ENCODE data around the gene GALNT11. TPM values are rescaled to one million over a fixed set of nuclear protein-coding genes. Genes with fewer than 3 reads are reported as not detected.
"Not testable (repeated sequence)": the region's sequence is repeated elsewhere in the genome, so short reads cannot be mapped to it uniquely, and the experiment has no call there.

GALNT11 gene
- total RNA-seq, 4 donors from 2014 or later, result 46.8 to 60.2 (median 51.8) TPM

DNA sequence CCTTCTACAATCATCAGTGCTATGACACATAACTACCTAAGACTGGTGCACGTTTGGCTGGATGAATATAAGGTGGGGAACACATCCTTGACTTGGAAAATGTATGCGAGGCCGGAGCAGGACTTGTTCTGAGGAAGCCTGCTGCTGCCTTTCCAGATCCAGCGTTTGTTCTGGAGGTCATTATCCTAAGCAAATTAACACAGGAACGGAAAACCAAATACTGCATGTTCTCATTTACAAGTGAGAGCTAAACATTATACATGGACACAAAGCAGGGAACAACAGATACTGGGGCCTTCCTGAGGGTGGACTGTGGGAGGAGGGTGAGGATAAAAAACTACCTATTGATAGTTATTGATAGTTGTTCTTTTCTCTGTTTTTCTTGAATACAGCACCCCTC, 10.8 kb upstream of the GALNT11 start:
- no peak for ATAC-seq
- Histone ChIP-seq H3K4me1 (no peaks in the 10 kb centered on the region), H3K27me3 (no peaks in the 10 kb centered on the region), H3K36me3 (no peaks in the 10 kb centered on the region), H3K9me3 (no peaks in the 10 kb centered on the region), H3K4me3 (no peak overlapping the region), H3K27ac (no peak overlapping the region)
- 67 to 72% methylated on average over 5 of the region's 5 CpGs for WGBS, 2 donors (ENCODE audit: low coverage in 1 of 2)
- TF ChIP-seq EP300 (IDR thresholded peaks at IDR 0.05), result no peak
- no peak for TF ChIP-seq POLR2A (IDR thresholded peaks at IDR 0.05)
- TF ChIP-seq CTCF (IDR thresholded peaks at IDR 0.05), result no peak
- TF ChIP-seq POLR2AphosphoS5 (IDR thresholded peaks at IDR 0.05), result no peak

GRCh38 chr7:152015600-152015999, 9.9 kb upstream of the GALNT11 start:
- Histone ChIP-seq H3K27ac (no peak overlapping the region), H3K27me3 (no peaks in the 10 kb centered on the region), H3K36me3 (no peaks in the 10 kb centered on the region), H3K4me3 (no peak overlapping the region), H3K4me1 (no peaks in the 10 kb centered on the region), H3K9me3 (no peaks in the 10 kb centered on the region)
- WGBS, 2 donors (ENCODE audit: low coverage in 1 of 2), result 89 to 90% methylated on average over 4 to 6 of the region's 7 CpGs
- TF ChIP-seq POLR2AphosphoS5 (IDR thresholded peaks at IDR 0.05), result no peak
- TF ChIP-seq POLR2A (IDR thresholded peaks at IDR 0.05), result no peak
- TF ChIP-seq EP300 (IDR thresholded peaks at IDR 0.05), result no peak
- no peak for TF ChIP-seq CTCF (IDR thresholded peaks at IDR 0.05)
- no peak for ATAC-seq

- no peak for ATAC-seq
- H3K4me1 ChIP-seq, result no peaks in the 10 kb centered on the region
- H3K36me3 ChIP-seq, result no peaks in the 10 kb centered on the region
- no peaks in the 10 kb centered on the region for H3K9me3 ChIP-seq
- TF ChIP-seq POLR2AphosphoS5 (IDR thresholded peaks at IDR 0.05) (no peak), EP300 (IDR thresholded peaks at IDR 0.05) (no peak), POLR2A (IDR thresholded peaks at IDR 0.05) (no peak), CTCF (IDR thresholded peaks at IDR 0.05) (no peak)
- H3K4me3 ChIP-seq, result no peak overlapping the region
- WGBS, 2 donors (ENCODE audit: low coverage in 1 of 2), result 92 to 94% methylated on average over 3 of the region's 3 CpGs
- H3K27ac ChIP-seq, result no peak overlapping the region
- no peaks in the 10 kb centered on the region for H3K27me3 ChIP-seq
These were observed 8.5 kb upstream of the GALNT11 start for GRCh38 chr7:152016947-152017346.

DNA sequence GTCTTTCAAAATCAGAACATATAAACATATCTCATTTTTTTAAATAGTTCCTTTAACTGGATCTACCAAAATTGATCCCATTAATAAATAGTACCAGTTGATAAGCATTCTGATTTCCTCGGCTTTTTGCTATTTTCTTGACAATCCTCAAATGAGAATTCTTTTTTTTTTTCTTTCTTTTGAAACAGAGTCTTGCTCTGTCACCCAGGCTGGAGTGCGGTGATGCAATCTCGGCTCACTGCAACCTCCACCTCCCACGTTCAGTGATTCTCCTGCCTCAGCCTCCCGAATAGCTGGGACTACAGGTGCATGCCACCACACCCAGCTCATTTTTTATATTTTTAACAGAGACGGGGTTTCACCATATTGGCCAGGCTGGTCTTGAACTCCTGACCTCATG, 7.8 kb upstream of the GALNT11 start:
- not testable (repeated sequence) for H3K4me1 ChIP-seq, H3K27me3 ChIP-seq, H3K27ac ChIP-seq, H3K9me3 ChIP-seq, ATAC-seq, H3K4me3 ChIP-seq, H3K36me3 ChIP-seq
- 85 to 100% methylated on average over 1 to 6 of the region's 6 CpGs for WGBS, 2 donors (ENCODE audit: low coverage in 1 of 2)

DNA sequence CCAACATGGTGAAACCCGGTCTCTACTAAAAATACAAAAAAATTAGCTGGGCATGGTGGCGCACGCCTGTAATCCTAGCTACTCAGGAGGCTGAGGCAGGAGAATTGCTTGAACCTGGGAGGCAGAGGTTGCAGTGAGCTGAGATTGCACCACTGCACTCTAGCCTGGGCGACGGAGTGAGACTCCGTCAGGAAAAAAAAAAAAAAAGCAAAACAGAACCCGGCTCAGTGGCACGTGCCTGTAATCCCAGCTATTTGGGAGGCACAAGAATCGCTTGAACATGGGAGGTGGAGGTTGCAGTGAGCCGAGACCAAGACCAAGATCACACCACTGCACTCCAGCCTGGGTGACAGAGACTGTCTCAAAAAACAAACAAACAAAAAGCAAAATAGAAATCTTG, 3.7 kb upstream of the GALNT11 start:
- H3K4me3 ChIP-seq, H3K36me3 ChIP-seq, H3K27me3 ChIP-seq, H3K9me3 ChIP-seq, ATAC-seq, H3K27ac ChIP-seq: not testable (repeated sequence)
- H3K4me1 ChIP-seq, result peaks cover 3 to 15% (median 6%) of the 10 kb centered on the region in 3 donors
- 62 to 80% methylated on average over 3 to 10 of the region's 10 CpGs for WGBS, 2 donors (ENCODE audit: low coverage in 1 of 2)

DNA sequence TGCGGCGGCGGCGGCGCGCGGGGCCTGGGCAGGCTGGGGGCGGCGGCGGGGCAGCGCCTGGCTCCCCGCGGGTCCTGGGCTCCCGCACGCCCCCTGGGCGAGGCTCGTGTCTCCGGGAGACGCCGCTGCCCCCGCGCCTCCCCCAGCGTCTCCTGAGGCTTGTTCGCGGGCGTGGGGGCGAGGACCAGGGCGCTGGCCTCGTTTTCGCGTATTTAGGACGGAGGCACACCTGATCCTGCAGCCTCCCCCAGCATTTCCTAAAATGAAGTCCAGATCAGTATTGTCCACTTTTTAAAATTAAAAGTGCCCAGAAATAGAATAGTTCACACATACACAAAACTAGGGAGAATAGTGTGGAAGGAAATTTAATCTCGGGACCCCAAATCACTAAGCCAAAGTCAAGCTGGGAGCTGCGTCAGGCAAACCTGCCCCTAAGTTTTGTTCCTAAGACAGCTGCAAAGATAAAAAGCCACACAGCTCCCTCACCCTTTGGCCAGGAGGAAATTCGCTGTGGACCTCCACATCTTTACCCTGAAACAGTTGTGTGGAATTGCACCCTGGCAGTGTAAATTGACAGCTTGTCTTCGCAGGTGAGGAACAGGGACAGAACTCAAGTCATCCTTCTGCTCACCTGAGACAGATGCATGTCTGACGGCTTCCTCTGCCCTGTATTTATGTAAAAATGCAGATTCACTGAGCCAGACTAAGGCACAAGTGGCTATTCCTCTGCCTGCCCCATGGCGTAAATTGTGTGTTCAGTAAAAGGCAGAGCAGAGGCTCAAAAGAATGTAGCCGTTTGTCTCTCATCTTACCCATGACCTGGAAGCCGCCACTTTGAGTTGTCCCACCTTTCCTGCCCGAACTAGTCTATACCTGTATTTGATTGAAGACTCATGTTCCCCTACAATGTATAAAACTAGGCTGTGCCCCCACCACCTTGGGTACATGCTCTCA, 740 bp downstream of the GALNT11 start:
- H3K27ac ChIP-seq, result peak overlapping the region; percentile 66 to 95 (median 92)
- WGBS, 2 donors (ENCODE audit: low coverage in 1 of 2), result 42 to 50% methylated on average over 8 to 9 of the region's 41 CpGs
- H3K27me3 ChIP-seq, result no peaks in the 10 kb centered on the region
- peaks cover 3 to 27% (median 9%) of the 10 kb centered on the region in 3 donors for H3K4me1 ChIP-seq
- TF ChIP-seq POLR2A (IDR thresholded peaks at IDR 0.05), result no peak
- TF ChIP-seq POLR2AphosphoS5 (IDR thresholded peaks at IDR 0.05), result no peak
- no peak for TF ChIP-seq CTCF (IDR thresholded peaks at IDR 0.05)
- no peak for TF ChIP-seq EP300 (IDR thresholded peaks at IDR 0.05)
- peaks cover 0 to 18% of the 10 kb centered on the region in 2 donors for H3K36me3 ChIP-seq
- no peak for ATAC-seq
- H3K9me3 ChIP-seq, result no peaks in the 10 kb centered on the region
- peak overlapping the region; percentile 63 to 81 for H3K4me3 ChIP-seq

DNA sequence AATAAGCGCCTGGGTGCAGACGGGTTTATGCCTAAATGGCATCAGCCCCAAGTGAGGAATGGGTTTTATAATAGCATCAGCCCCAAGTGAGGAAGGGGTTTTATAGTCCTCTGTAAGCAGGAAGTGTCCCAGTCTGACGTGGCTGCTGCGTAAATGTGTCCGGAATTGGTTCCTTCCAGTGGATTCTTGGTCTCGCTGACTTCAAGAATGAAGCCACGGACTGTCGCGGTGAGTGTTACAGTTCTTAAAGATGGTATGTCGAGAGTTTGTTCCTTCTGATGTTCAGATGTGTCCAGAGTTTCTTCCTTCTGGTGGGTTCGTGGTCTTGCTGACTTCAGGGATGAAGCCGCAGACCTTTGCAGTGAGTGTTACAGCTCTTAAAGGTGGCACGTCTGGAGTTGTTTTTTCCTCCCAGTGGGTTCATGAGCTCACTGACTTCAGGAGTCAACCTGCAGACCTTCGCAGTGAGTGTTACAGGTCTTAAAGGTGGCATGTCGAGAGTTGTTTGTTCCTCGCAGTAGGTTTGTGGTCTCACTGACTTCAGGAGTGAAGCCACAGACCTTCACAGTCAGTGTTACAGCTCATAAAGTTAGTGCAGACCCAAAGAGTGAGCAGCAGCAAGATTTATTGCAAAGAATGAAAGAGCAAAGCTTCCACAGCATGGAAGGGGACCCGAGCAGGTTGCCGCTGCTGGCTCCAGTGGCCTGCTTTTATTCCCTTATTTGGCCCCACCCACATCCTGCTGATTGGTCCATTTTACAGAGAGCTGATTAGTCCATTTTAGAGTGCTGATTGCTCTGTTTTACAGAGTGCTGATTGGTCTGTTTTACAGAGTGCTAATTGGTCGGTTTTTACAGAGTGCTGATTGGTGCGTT, 2.3 kb downstream of the GALNT11 start:
- Histone ChIP-seq H3K36me3 (peaks cover 0 to 18% of the 10 kb centered on the region in 2 donors), H3K4me1 (peaks cover 3 to 27% (median 9%) of the 10 kb centered on the region in 3 donors)
- H3K4me3 ChIP-seq, H3K27ac ChIP-seq, H3K27me3 ChIP-seq, ATAC-seq, H3K9me3 ChIP-seq: not testable (repeated sequence)
- 95 to 98% methylated on average over 8 to 18 of the region's 20 CpGs for WGBS, 2 donors (ENCODE audit: low coverage in 1 of 2)

All from gastroesophageal sphincter (tissue), 4 donors.